ENCODE results near the gene SLAMF7. TPM values are rescaled to one million over a fixed set of nuclear protein-coding genes. Genes with fewer than 3 reads are reported as not detected.
A peak's percentile ranks its signal among the peaks of the same experiment; 100 is the strongest.

The SLAMF7 gene
- total and polyA plus RNA-seq, 4 donors, result 0.80 to 2.9 (median 1.1) TPM

DNA sequence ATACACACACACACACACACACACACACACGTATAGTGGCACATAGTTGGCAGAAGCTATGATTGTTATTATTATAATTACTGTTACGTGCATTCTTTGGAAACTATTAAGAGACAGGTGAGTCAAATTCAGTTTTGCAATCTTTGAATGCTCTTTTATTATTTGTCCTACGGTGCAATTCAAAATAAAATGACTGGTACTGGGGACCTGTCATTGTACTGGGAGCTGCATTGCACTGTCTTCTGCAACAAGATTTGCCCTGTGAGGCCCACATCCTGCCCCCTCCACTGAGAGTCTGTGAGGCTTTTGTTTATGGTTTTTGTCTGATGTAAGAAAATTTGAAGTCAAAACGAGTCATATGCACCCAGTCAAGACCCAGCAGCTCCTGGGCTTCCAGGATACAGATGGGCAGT, 58.8 kb downstream of the SLAMF7 start:
- DNase-seq (ENCODE audit: low spot score), result no peak
- Histone ChIP-seq H3K9ac (ENCODE audit: low read depth in 1 of 2, low read length in 2 of 2) (peak overlapping the region in 1 of 2 donors; percentile 60), H3K27me3 (ENCODE audit: control insufficient read depth in 4 of 4, insufficient read depth in 4 of 4, low read length in 3 of 4) (no peaks in the 10 kb centered on the region), H3K36me3 (ENCODE audit: control insufficient read depth in 4 of 4, insufficient read depth in 3 of 4, low read depth in 1 of 4, low read length in 3 of 4) (no peaks in the 10 kb centered on the region), H3K4me1 (ENCODE audit: control insufficient read depth in 4 of 4, insufficient read depth in 4 of 4, low read length in 3 of 4) (no peaks in the 10 kb centered on the region), H3K27ac (ENCODE audit: low read depth in 1 of 2, low read length in 2 of 2) (no peak overlapping the region), H3K4me3 (ENCODE audit: low read depth in 1 of 3, low read length in 3 of 3) (no peak overlapping the region), H3K9me3 (ENCODE audit: control insufficient read depth in 4 of 4, low read length in 3 of 4) (peaks cover 0 to 3% (median 0%) of the 10 kb centered on the region in 4 donors)
- TF ChIP-seq, protein P1, sequence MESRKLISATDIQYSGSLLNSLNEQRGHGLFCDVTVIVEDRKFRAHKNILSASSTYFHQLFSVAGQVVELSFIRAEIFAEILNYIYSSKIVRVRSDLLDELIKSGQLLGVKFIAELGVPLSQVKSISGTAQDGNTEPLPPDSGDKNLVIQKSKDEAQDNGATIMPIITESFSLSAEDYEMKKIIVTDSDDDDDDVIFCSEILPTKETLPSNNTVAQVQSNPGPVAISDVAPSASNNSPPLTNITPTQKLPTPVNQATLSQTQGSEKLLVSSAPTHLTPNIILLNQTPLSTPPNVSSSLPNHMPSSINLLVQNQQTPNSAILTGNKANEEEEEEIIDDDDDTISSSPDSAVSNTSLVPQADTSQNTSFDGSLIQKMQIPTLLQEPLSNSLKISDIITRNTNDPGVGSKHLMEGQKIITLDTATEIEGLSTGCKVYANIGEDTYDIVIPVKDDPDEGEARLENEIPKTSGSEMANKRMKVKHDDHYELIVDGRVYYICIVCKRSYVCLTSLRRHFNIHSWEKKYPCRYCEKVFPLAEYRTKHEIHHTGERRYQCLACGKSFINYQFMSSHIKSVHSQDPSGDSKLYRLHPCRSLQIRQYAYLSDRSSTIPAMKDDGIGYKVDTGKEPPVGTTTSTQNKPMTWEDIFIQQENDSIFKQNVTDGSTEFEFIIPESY (IDR thresholded peaks at IDR 0.05), result no peak
- no peak for TF ChIP-seq GABPA (IDR thresholded peaks at IDR 0.05 in 1 of 2, conservative IDR thresholded peaks at IDR 0.05 in 1 of 2)
- no peak for TF ChIP-seq HNF4A (conservative IDR thresholded peaks at IDR 0.05)
- no peak for TF ChIP-seq TAF1 (conservative IDR thresholded peaks at IDR 0.05)
- no peak for TF ChIP-seq EGR1 (IDR thresholded peaks at IDR 0.05; ENCODE audit: low read depth in 2 of 2)
- TF ChIP-seq HNF4G (IDR thresholded peaks at IDR 0.05), result no peak
- WGBS, result 44% methylated on average over 4 of the region's 4 CpGs

DNA sequence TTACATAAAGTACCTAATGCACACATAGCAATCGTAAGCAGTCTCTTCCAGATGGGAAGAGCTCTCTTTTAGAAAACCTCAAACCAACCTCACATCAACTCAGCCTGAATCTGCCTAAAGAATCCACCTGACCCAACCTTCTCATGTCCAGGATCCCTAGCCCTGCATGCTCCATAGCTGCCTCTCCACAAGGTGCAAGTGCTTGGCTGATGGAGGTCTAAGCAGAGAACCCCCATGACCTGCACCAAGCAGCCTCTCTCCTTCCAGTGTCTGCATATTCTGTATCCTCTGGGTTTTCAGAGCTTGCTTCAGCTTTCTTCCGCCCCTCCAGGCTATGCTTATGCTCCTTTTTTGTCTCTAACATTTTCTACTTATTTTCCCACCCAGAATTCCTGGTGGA, 59.4 kb downstream of the SLAMF7 start:
- Histone ChIP-seq H3K9me3 (ENCODE audit: control insufficient read depth in 4 of 4, low read length in 3 of 4) (peaks cover 0 to 3% (median 0%) of the 10 kb centered on the region in 4 donors), H3K27me3 (ENCODE audit: control insufficient read depth in 4 of 4, insufficient read depth in 4 of 4, low read length in 3 of 4) (no peaks in the 10 kb centered on the region), H3K9ac (ENCODE audit: low read depth in 1 of 2, low read length in 2 of 2) (peak overlapping the region in 1 of 2 donors; percentile 60), H3K27ac (ENCODE audit: low read depth in 1 of 2, low read length in 2 of 2) (no peak overlapping the region), H3K4me1 (ENCODE audit: control insufficient read depth in 4 of 4, insufficient read depth in 4 of 4, low read length in 3 of 4) (no peaks in the 10 kb centered on the region), H3K36me3 (ENCODE audit: control insufficient read depth in 4 of 4, insufficient read depth in 3 of 4, low read depth in 1 of 4, low read length in 3 of 4) (no peaks in the 10 kb centered on the region), H3K4me3 (ENCODE audit: low read depth in 1 of 3, low read length in 3 of 3) (no peak overlapping the region)
- TF ChIP-seq JUND (IDR thresholded peaks at IDR 0.05), result no peak
- TF ChIP-seq, protein P2, sequence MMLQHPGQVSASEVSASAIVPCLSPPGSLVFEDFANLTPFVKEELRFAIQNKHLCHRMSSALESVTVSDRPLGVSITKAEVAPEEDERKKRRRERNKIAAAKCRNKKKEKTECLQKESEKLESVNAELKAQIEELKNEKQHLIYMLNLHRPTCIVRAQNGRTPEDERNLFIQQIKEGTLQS (IDR thresholded peaks at IDR 0.05), result no peak
- WGBS, result 88% methylated on average over 2 of the region's 2 CpGs
- DNase-seq (ENCODE audit: low spot score), result no peak

DNA sequence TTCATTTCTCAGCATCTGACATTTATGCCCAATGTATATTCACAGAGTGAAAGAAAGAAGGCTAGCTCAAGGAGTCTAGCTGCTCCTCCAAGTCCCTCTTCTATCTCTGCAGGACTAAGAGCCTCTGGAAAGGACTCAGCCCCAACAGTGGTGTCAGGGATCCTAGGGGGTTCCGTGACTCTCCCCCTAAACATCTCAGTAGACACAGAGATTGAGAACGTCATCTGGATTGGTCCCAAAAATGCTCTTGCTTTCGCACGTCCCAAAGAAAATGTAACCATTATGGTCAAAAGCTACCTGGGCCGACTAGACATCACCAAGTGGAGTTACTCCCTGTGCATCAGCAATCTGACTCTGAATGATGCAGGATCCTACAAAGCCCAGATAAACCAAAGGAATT, 60.6 kb downstream of the SLAMF7 start:
- Histone ChIP-seq H3K27ac (ENCODE audit: low read depth in 1 of 2, low read length in 2 of 2) (no peak overlapping the region), H3K9ac (ENCODE audit: low read depth in 1 of 2, low read length in 2 of 2) (no peak overlapping the region), H3K27me3 (ENCODE audit: control insufficient read depth in 4 of 4, insufficient read depth in 4 of 4, low read length in 3 of 4) (no peaks in the 10 kb centered on the region), H3K36me3 (ENCODE audit: control insufficient read depth in 4 of 4, insufficient read depth in 3 of 4, low read depth in 1 of 4, low read length in 3 of 4) (no peaks in the 10 kb centered on the region), H3K4me1 (ENCODE audit: control insufficient read depth in 4 of 4, insufficient read depth in 4 of 4, low read length in 3 of 4) (no peaks in the 10 kb centered on the region), H3K4me3 (ENCODE audit: low read depth in 1 of 3, low read length in 3 of 3) (no peak overlapping the region), H3K9me3 (ENCODE audit: control insufficient read depth in 4 of 4, low read length in 3 of 4) (peaks cover 0 to 3% (median 0%) of the 10 kb centered on the region in 4 donors)
- 87% methylated on average over 5 of the region's 5 CpGs for WGBS
- DNase-seq (ENCODE audit: low spot score), result no peak
- TF ChIP-seq, protein P1 (IDR thresholded peaks at IDR 0.05), result no peak
- no peak for TF ChIP-seq NR2F2 (IDR thresholded peaks at IDR 0.05)
- TF ChIP-seq HNF4G (IDR thresholded peaks at IDR 0.05), result no peak
- TF ChIP-seq FOXA2 (IDR thresholded peaks at IDR 0.05), result no peak
- no peak for TF ChIP-seq YY1 (IDR thresholded peaks at IDR 0.05)
- TF ChIP-seq, protein P3, sequence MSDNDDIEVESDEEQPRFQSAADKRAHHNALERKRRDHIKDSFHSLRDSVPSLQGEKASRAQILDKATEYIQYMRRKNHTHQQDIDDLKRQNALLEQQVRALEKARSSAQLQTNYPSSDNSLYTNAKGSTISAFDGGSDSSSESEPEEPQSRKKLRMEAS (IDR thresholded peaks at IDR 0.05), result no peak
- no peak for TF ChIP-seq FOXA1 (IDR thresholded peaks at IDR 0.05)

Data from liver (tissue), 9 donors.